ENCODE results near the gene PLEKHA7. TPM values are rescaled to one million over a fixed set of nuclear protein-coding genes. Genes with fewer than 3 reads are reported as not detected.
"Not testable (repeated sequence)": the region's sequence is repeated elsewhere in the genome, so short reads cannot be mapped to it uniquely, and the experiment has no call there.

PLEKHA7 gene
- total RNA-seq, 1 experiment from 2014 or later: 13.0 TPM

DNA sequence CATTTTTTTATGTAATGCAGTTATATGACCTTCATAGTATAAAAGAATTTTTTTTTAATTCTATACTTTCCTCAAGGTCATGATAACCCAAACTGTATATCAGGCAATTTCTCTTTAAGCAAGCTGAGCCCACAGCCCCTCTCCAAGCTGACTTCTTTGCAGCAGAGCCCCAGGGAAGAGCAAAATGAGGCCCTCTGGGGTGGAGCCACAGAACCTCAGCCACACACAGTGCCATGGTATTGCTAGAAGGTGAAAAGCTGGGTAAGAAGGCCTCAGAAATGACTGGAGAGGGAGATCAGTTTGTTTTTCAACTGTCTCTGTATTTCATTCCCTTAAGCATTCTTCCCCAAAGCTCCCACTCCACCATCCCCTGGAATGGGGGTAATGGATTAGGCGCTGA, 108.8 kb downstream of the PLEKHA7 start (continued):
- TF ChIP-seq, protein P1, sequence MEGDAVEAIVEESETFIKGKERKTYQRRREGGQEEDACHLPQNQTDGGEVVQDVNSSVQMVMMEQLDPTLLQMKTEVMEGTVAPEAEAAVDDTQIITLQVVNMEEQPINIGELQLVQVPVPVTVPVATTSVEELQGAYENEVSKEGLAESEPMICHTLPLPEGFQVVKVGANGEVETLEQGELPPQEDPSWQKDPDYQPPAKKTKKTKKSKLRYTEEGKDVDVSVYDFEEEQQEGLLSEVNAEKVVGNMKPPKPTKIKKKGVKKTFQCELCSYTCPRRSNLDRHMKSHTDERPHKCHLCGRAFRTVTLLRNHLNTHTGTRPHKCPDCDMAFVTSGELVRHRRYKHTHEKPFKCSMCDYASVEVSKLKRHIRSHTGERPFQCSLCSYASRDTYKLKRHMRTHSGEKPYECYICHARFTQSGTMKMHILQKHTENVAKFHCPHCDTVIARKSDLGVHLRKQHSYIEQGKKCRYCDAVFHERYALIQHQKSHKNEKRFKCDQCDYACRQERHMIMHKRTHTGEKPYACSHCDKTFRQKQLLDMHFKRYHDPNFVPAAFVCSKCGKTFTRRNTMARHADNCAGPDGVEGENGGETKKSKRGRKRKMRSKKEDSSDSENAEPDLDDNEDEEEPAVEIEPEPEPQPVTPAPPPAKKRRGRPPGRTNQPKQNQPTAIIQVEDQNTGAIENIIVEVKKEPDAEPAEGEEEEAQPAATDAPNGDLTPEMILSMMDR (IDR thresholded peaks at IDR 0.05): no peak
- no peak for TF ChIP-seq FOXP1 (CRISPR knock-in tag; IDR thresholded peaks at IDR 0.05; ENCODE audit: borderline replicate concordance)

DNA sequence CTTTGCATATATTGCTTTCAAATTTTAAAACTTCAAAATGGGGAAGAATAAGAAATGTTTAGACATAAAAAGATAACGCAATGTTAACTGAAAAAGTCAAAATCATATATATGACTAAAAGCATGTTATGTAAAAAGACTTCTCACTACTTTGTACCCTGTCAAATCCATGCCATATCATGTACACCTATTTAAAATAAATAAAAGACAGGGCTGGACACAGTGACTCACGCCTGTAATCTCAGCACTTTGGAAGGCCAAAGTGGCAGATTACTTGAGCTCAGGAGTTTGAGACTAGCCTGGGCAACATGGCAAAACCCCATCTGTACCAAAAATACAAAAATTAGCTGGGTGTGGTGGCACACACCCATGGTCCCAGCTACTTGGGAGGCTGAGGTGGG, 109.5 kb downstream of the PLEKHA7 start:
- H3K27ac Mint-ChIP-seq; H3K36me3 Mint-ChIP-seq; H3K4me3 Mint-ChIP-seq; H3K4me1 Mint-ChIP-seq; H3K27me3 Mint-ChIP-seq (ENCODE audit: low read depth); ATAC-seq; DNase-seq (ENCODE audit: low spot score); POLR2A ChIA-PET; H3K9me3 Mint-ChIP-seq: not testable (repeated sequence)
- CTCF ChIA-PET: interaction anchor here (1.8 kb wide), 1 partner anchor 22 kb away, joined by 4 read pairs; no protein-coding TSS in a partner anchor

DNA sequence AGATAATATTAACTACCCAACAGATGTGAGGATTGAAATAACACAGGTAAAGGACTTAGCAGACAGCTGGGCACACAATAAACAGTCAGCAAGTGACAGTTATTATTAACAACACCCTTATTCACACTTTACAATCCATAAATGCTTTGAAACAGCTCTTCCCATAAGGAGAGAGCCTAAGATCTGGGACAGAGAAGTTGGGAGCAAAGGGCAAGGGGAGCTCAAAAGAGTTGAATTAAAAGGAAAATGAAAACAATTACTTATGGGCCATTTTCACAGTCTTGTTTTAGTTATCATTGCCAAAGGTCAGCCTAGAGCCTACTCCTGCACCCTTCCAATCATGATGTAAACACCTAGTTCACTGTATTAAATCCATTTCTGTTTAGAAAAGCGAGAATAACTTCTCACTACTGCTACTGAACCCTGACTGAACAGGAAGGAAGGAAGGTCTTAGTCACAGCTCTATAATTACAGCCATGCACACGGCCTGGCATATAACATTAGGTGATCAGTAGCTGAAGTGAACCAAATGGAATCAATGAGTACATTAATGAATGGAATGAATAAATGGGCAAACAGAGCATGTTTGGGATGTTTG, 111.3 kb downstream of the PLEKHA7 start:
- ATAC-seq (no peak), DNase-seq (ENCODE audit: low spot score) (no peak)
- POLR2A ChIA-PET: no interaction called here
- TF ChIP-seq, protein P2, sequence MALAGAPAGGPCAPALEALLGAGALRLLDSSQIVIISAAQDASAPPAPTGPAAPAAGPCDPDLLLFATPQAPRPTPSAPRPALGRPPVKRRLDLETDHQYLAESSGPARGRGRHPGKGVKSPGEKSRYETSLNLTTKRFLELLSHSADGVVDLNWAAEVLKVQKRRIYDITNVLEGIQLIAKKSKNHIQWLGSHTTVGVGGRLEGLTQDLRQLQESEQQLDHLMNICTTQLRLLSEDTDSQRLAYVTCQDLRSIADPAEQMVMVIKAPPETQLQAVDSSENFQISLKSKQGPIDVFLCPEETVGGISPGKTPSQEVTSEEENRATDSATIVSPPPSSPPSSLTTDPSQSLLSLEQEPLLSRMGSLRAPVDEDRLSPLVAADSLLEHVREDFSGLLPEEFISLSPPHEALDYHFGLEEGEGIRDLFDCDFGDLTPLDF (CRISPR knock-in tag; IDR thresholded peaks at IDR 0.05): no peak
- TF ChIP-seq ZNF138 (CRISPR knock-in tag; conservative IDR thresholded peaks at IDR 0.05) (no peak), CREM (CRISPR knock-in tag; IDR thresholded peaks at IDR 0.05) (no peak), NR3C1 (CRISPR knock-in tag; conservative IDR thresholded peaks at IDR 0.05; ENCODE audit: low read depth) (no peak), NFE2L1 (CRISPR knock-in tag; IDR thresholded peaks at IDR 0.05) (no peak), SOX15 (CRISPR knock-in tag; IDR thresholded peaks at IDR 0.05) (no peak), HMGA2 (CRISPR knock-in tag; IDR thresholded peaks at IDR 0.05) (no peak), ETV6 (CRISPR knock-in tag; IDR thresholded peaks at IDR 0.05) (no peak), ZNF416 (CRISPR knock-in tag; IDR thresholded peaks at IDR 0.05) (no peak), NR1H2 (CRISPR knock-in tag; IDR thresholded peaks at IDR 0.05) (no peak), KAT7 (CRISPR knock-in tag; IDR thresholded peaks at IDR 0.05; ENCODE audit: borderline replicate concordance) (no peak), ZNF396 (CRISPR knock-in tag; IDR thresholded peaks at IDR 0.05; ENCODE audit: borderline replicate concordance) (no peak)
- TF ChIP-seq, protein P3, sequence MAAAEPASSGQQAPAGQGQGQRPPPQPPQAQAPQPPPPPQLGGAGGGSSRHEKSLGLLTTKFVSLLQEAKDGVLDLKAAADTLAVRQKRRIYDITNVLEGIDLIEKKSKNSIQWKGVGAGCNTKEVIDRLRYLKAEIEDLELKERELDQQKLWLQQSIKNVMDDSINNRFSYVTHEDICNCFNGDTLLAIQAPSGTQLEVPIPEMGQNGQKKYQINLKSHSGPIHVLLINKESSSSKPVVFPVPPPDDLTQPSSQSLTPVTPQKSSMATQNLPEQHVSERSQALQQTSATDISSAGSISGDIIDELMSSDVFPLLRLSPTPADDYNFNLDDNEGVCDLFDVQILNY (CRISPR knock-in tag; IDR thresholded peaks at IDR 0.05): no peak
- TF ChIP-seq, protein P4, sequence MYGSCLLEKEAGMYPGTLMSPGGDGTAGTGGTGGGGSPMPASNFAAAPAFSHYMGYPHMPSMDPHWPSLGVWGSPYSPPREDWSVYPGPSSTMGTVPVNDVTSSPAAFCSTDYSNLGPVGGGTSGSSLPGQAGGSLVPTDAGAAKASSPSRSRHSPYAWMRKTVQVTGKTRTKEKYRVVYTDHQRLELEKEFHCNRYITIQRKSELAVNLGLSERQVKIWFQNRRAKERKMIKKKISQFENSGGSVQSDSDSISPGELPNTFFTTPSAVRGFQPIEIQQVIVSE (CRISPR knock-in tag; IDR thresholded peaks at IDR 0.05; ENCODE audit: borderline replicate concordance): no peak
- TF ChIP-seq, protein P5, sequence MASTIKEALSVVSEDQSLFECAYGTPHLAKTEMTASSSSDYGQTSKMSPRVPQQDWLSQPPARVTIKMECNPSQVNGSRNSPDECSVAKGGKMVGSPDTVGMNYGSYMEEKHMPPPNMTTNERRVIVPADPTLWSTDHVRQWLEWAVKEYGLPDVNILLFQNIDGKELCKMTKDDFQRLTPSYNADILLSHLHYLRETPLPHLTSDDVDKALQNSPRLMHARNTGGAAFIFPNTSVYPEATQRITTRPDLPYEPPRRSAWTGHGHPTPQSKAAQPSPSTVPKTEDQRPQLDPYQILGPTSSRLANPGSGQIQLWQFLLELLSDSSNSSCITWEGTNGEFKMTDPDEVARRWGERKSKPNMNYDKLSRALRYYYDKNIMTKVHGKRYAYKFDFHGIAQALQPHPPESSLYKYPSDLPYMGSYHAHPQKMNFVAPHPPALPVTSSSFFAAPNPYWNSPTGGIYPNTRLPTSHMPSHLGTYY (CRISPR knock-in tag; IDR thresholded peaks at IDR 0.05): no peak
- TF ChIP-seq, protein P6, sequence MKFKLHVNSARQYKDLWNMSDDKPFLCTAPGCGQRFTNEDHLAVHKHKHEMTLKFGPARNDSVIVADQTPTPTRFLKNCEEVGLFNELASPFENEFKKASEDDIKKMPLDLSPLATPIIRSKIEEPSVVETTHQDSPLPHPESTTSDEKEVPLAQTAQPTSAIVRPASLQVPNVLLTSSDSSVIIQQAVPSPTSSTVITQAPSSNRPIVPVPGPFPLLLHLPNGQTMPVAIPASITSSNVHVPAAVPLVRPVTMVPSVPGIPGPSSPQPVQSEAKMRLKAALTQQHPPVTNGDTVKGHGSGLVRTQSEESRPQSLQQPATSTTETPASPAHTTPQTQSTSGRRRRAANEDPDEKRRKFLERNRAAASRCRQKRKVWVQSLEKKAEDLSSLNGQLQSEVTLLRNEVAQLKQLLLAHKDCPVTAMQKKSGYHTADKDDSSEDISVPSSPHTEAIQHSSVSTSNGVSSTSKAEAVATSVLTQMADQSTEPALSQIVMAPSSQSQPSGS (CRISPR knock-in tag; IDR thresholded peaks at IDR 0.05; ENCODE audit: borderline replicate concordance, low read depth): no peak
- H3K9me3 Mint-ChIP-seq: peaks cover 6% of the 10 kb centered on the region
- peaks cover 4% of the 10 kb centered on the region for H3K36me3 Mint-ChIP-seq
- H3K4me3 Mint-ChIP-seq: no peak overlapping the region
- H3K27ac Mint-ChIP-seq: no peak overlapping the region
- CTCF ChIA-PET: no interaction called here
- H3K4me1 Mint-ChIP-seq: peaks cover 22% of the 10 kb centered on the region
- peaks cover 26% of the 10 kb centered on the region for H3K27me3 Mint-ChIP-seq (ENCODE audit: low read depth)

All from WTC11 (cell line).